Measurements from ENCODE around the gene FHOD3.

The FHOD3 gene

GRCh38 chr18:36655930-36656329 is 358.4 kb downstream of the FHOD3 start:
- Histone ChIP-seq H3K4me3 (ENCODE audit: low read length, poor library complexity, severe bottlenecking) (no peak overlapping the region), H3K4me1 (ENCODE audit: insufficient read depth, low read length, poor library complexity, severe bottlenecking) (no peaks in the 10 kb centered on the region), H3K4me2 (ENCODE audit: low read depth, low read length, poor library complexity, severe bottlenecking) (no peak overlapping the region), H3K27me3 (ENCODE audit: insufficient read depth, low read length, poor library complexity, severe bottlenecking) (no peaks in the 10 kb centered on the region), H3K9ac (ENCODE audit: low read depth, low read length, poor library complexity, severe bottlenecking) (no peak overlapping the region), H3K79me2 (ENCODE audit: insufficient read depth, low read length) (no peaks in the 10 kb centered on the region), H3K9me3 (ENCODE audit: insufficient read depth, low read depth, low read length) (no peaks in the 10 kb centered on the region), H3K36me3 (ENCODE audit: insufficient read depth, low read length) (no peaks in the 10 kb centered on the region), H4K20me1 (ENCODE audit: insufficient read depth, low read length, poor library complexity, severe bottlenecking) (no peaks in the 10 kb centered on the region), H2AFZ (ENCODE audit: low read length) (no peak overlapping the region), H3F3A (ENCODE audit: low read depth) (no peaks in the 10 kb centered on the region), H3K9me2 (replicated peaks; ENCODE audit: low read depth, low read length) (no peaks in the 10 kb centered on the region)
- TF ChIP-seq CTCF (conservative IDR thresholded peaks at IDR 0.05; ENCODE audit: low read length) (no peak), EZH2phosphoT487 (IDR thresholded peaks at IDR 0.05; ENCODE audit: borderline replicate concordance) (no peak)

GRCh38 chr18:36658611-36659010 is 361.1 kb downstream of the FHOD3 start:
- Histone ChIP-seq H3K79me2 (ENCODE audit: insufficient read depth, low read length) (no peaks in the 10 kb centered on the region), H3F3A (ENCODE audit: low read depth) (no peaks in the 10 kb centered on the region), H3K4me2 (ENCODE audit: low read depth, low read length, poor library complexity, severe bottlenecking) (no peak overlapping the region), H2AFZ (ENCODE audit: low read length) (no peak overlapping the region), H4K20me1 (ENCODE audit: insufficient read depth, low read length, poor library complexity, severe bottlenecking) (no peaks in the 10 kb centered on the region), H3K9ac (ENCODE audit: low read depth, low read length, poor library complexity, severe bottlenecking) (no peak overlapping the region), H3K4me1 (ENCODE audit: insufficient read depth, low read length, poor library complexity, severe bottlenecking) (no peaks in the 10 kb centered on the region), H3K9me3 (ENCODE audit: insufficient read depth, low read depth, low read length) (no peaks in the 10 kb centered on the region), H3K27me3 (ENCODE audit: insufficient read depth, low read length, poor library complexity, severe bottlenecking) (no peaks in the 10 kb centered on the region), H3K36me3 (ENCODE audit: insufficient read depth, low read length) (no peaks in the 10 kb centered on the region), H3K9me2 (replicated peaks; ENCODE audit: low read depth, low read length) (no peaks in the 10 kb centered on the region), H3K4me3 (ENCODE audit: low read length, poor library complexity, severe bottlenecking) (no peak overlapping the region)
- TF ChIP-seq EZH2phosphoT487 (IDR thresholded peaks at IDR 0.05; ENCODE audit: borderline replicate concordance) (no peak), CTCF (conservative IDR thresholded peaks at IDR 0.05; ENCODE audit: low read length) (no peak)

DNA sequence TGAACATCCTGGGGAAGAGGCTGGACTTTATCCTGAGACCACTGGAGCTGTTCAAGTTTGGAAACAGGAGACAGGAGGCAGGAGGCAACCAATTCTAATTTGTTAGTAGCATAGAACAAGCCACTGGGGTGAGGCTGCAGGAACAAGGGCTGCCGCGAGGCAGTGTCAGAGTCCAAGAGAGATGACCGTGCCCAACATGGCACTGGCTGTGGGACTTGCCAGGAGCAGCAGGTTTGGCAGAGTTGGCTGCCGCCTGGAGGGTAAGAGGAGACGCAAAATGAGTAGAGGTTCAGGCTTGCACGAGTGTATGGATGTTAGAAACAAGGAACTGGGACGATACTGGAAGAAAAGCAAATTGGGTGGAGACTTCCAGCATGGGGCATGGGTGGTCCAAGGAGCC is 362.8 kb downstream of the FHOD3 start:
- no peaks in the 10 kb centered on the region for H3K9me2 ChIP-seq (replicated peaks; ENCODE audit: low read depth, low read length)
- no peaks in the 10 kb centered on the region for H3K79me2 ChIP-seq (ENCODE audit: insufficient read depth, low read length)
- H3K9me3 ChIP-seq (ENCODE audit: insufficient read depth, low read depth, low read length) = no peaks in the 10 kb centered on the region
- H4K20me1 ChIP-seq (ENCODE audit: insufficient read depth, low read length, poor library complexity, severe bottlenecking) = no peaks in the 10 kb centered on the region
- no peak overlapping the region for H3K4me3 ChIP-seq (ENCODE audit: low read length, poor library complexity, severe bottlenecking)
- no peaks in the 10 kb centered on the region for H3F3A ChIP-seq (ENCODE audit: low read depth)
- no peaks in the 10 kb centered on the region for H3K36me3 ChIP-seq (ENCODE audit: insufficient read depth, low read length)
- TF ChIP-seq EZH2phosphoT487 (IDR thresholded peaks at IDR 0.05; ENCODE audit: borderline replicate concordance) (no peak), CTCF (conservative IDR thresholded peaks at IDR 0.05; ENCODE audit: low read length) (no peak)
- H3K4me1 ChIP-seq (ENCODE audit: insufficient read depth, low read length, poor library complexity, severe bottlenecking) = no peaks in the 10 kb centered on the region
- H3K27me3 ChIP-seq (ENCODE audit: insufficient read depth, low read length, poor library complexity, severe bottlenecking) = no peaks in the 10 kb centered on the region
- no peak overlapping the region for H3K4me2 ChIP-seq (ENCODE audit: low read depth, low read length, poor library complexity, severe bottlenecking)
- H2AFZ ChIP-seq (ENCODE audit: low read length) = no peak overlapping the region
- no peak overlapping the region for H3K9ac ChIP-seq (ENCODE audit: low read depth, low read length, poor library complexity, severe bottlenecking)
